ENCODE data around the gene SLC35A4.
"Not testable (repeated sequence)": the region's sequence is repeated elsewhere in the genome, so short reads cannot be mapped to it uniquely, and the experiment has no call there.

Gene SLC35A4

GRCh38 chr5:140600096-140600495 lies 35.5 kb downstream of the SLC35A4 start:
- TF ChIP-seq CTCF (IDR thresholded peaks at IDR 0.05; ENCODE audit: insufficient read depth, missing control alignments): no peak
- FAIRE-seq (no peak), DNase-seq (ENCODE audit: insufficient read length, low spot score) (no peak)

- TF ChIP-seq CTCF (IDR thresholded peaks at IDR 0.05; ENCODE audit: insufficient read depth, missing control alignments): no peak
- FAIRE-seq (no peak), DNase-seq (ENCODE audit: insufficient read length, low spot score) (no peak)
These were observed 37.5 kb downstream of the SLC35A4 start for GRCh38 chr5:140602147-140602546.

GRCh38 chr5:140603446-140603698 lies 38.7 kb downstream of the SLC35A4 start:
- DNase-seq (ENCODE audit: insufficient read length, low spot score); FAIRE-seq: not testable (repeated sequence)

- TF ChIP-seq CTCF (IDR thresholded peaks at IDR 0.05; ENCODE audit: insufficient read depth, missing control alignments): no peak
- DNase-seq (ENCODE audit: insufficient read length, low spot score) (no peak), FAIRE-seq (no peak)
These were observed 39.1 kb downstream of the SLC35A4 start for GRCh38 chr5:140603734-140604133.

GRCh38 chr5:140605879-140606278 lies 41.3 kb downstream of the SLC35A4 start:
- DNase-seq (ENCODE audit: insufficient read length, low spot score): no peak
- TF ChIP-seq CTCF (IDR thresholded peaks at IDR 0.05; ENCODE audit: insufficient read depth, missing control alignments): no peak

GRCh38 chr5:140607031-140607430 lies 42.4 kb downstream of the SLC35A4 start:
- no peak for TF ChIP-seq CTCF (IDR thresholded peaks at IDR 0.05; ENCODE audit: insufficient read depth, missing control alignments)
- FAIRE-seq (peak; percentile 63), DNase-seq (ENCODE audit: insufficient read length, low spot score) (no peak)

More at GRCh38 chr5:140605879-140606278, 41.3 kb downstream of the SLC35A4 start:
- no peak for FAIRE-seq

- TF ChIP-seq CTCF (IDR thresholded peaks at IDR 0.05; ENCODE audit: insufficient read depth, missing control alignments): no peak
- no peak for DNase-seq (ENCODE audit: insufficient read length, low spot score)
- no peak for FAIRE-seq
These were observed 44.1 kb downstream of the SLC35A4 start for GRCh38 chr5:140608722-140609121.

- DNase-seq (ENCODE audit: insufficient read length, low spot score): no peak
- no peak for TF ChIP-seq CTCF (IDR thresholded peaks at IDR 0.05; ENCODE audit: insufficient read depth, missing control alignments)
- FAIRE-seq: no peak
These were observed 44.5 kb downstream of the SLC35A4 start for GRCh38 chr5:140609126-140609525.

Data from D721Med (cell line).